ENCODE data around the gene LNX2.

LNX2 gene

GRCh38 chr13:27660511-27660910 lies 40.2 kb upstream of the LNX2 start:
- 97% methylated on average over 6 of the region's 6 CpGs for WGBS
- no peak for DNase-seq

GRCh38 chr13:27659145-27659865 lies 39.0 kb upstream of the LNX2 start:
- Histone ChIP-seq H3K14ac (ENCODE audit: low read length in 2 of 2) (no peak overlapping the region), H3K36me3 (ENCODE audit: control insufficient read depth in 1 of 2, insufficient read depth in 2 of 2, low read depth in 1 of 2, low read length in 2 of 2) (peaks cover 2 to 20% of the 10 kb centered on the region in 2 experiments), H3K4me3 (ENCODE audit: insufficient read depth in 1 of 2, low read depth in 1 of 2, low read length in 2 of 2) (no peak overlapping the region), H4K8ac (ENCODE audit: low read length) (no peak overlapping the region), H3K79me1 (replicated peaks; ENCODE audit: low read length, poor library complexity, severe bottlenecking) (peaks cover 30% of the 10 kb centered on the region), H3K27ac (ENCODE audit: low read length, poor library complexity, severe bottlenecking) (peak overlapping the region; percentile 67), H2BK5ac (ENCODE audit: low read depth, low read length, poor library complexity, severe bottlenecking) (no peak overlapping the region), H2BK15ac (ENCODE audit: low read depth, poor library complexity, severe bottlenecking) (no peak overlapping the region), H3K18ac (ENCODE audit: low read depth in 1 of 2, low read length in 2 of 2) (no peak overlapping the region), H2BK12ac (ENCODE audit: low read length in 2 of 2) (no peak overlapping the region), H2BK120ac (ENCODE audit: low read depth, low read length) (no peak overlapping the region), H4K91ac (ENCODE audit: low read length) (no peak overlapping the region), H3K9me3 (ENCODE audit: control insufficient read depth, low read length) (no peaks in the 10 kb centered on the region), H3K4me2 (ENCODE audit: low read length, poor library complexity, severe bottlenecking) (no peak overlapping the region), H2AFZ (ENCODE audit: low read depth, low read length) (no peak overlapping the region), H3K4ac (ENCODE audit: low read depth in 1 of 2, low read length in 2 of 2) (no peak overlapping the region), H3K27me3 (ENCODE audit: control insufficient read depth in 1 of 2, insufficient read depth in 1 of 2, low read length in 2 of 2) (no peaks in the 10 kb centered on the region), H2AK5ac (ENCODE audit: low read length, severe bottlenecking) (no peak overlapping the region), H3K9ac (ENCODE audit: low read length) (no peak overlapping the region), H3K23ac (ENCODE audit: low read length in 2 of 2) (no peak overlapping the region), H3K4me1 (ENCODE audit: control insufficient read depth, insufficient read depth, low read depth, low read length) (peaks cover 9% of the 10 kb centered on the region)
- 87% methylated on average over 6 of the region's 7 CpGs for WGBS
- DNase-seq: peak; percentile 10

More at GRCh38 chr13:27660511-27660910, 40.2 kb upstream of the LNX2 start:
- Histone ChIP-seq H3K9ac (ENCODE audit: low read length) (no peak overlapping the region), H3K4ac (ENCODE audit: low read depth in 1 of 2, low read length in 2 of 2) (no peak overlapping the region), H2BK5ac (ENCODE audit: low read depth, low read length, poor library complexity, severe bottlenecking) (no peak overlapping the region), H3K27me3 (ENCODE audit: control insufficient read depth in 1 of 2, insufficient read depth in 1 of 2, low read length in 2 of 2) (no peaks in the 10 kb centered on the region), H2BK12ac (ENCODE audit: low read length in 2 of 2) (no peak overlapping the region), H3K4me1 (ENCODE audit: control insufficient read depth, insufficient read depth, low read depth, low read length) (peaks cover 9% of the 10 kb centered on the region), H3K4me2 (ENCODE audit: low read length, poor library complexity, severe bottlenecking) (no peak overlapping the region), H2BK15ac (ENCODE audit: low read depth, poor library complexity, severe bottlenecking) (no peak overlapping the region), H4K8ac (ENCODE audit: low read length) (peak overlapping the region; percentile 21), H2AK5ac (ENCODE audit: low read length, severe bottlenecking) (peak overlapping the region; percentile 73), H3K36me3 (ENCODE audit: control insufficient read depth in 1 of 2, insufficient read depth in 2 of 2, low read depth in 1 of 2, low read length in 2 of 2) (peaks cover 2 to 11% of the 10 kb centered on the region in 2 experiments), H4K91ac (ENCODE audit: low read length) (no peak overlapping the region), H3K18ac (ENCODE audit: low read depth in 1 of 2, low read length in 2 of 2) (no peak overlapping the region), H3K23ac (ENCODE audit: low read length in 2 of 2) (no peak overlapping the region), H3K4me3 (ENCODE audit: insufficient read depth in 1 of 2, low read depth in 1 of 2, low read length in 2 of 2) (no peak overlapping the region), H2AFZ (ENCODE audit: low read depth, low read length) (no peak overlapping the region), H3K9me3 (ENCODE audit: control insufficient read depth, low read length) (no peaks in the 10 kb centered on the region), H3K79me1 (replicated peaks; ENCODE audit: low read length, poor library complexity, severe bottlenecking) (peaks cover 25% of the 10 kb centered on the region), H2BK120ac (ENCODE audit: low read depth, low read length) (peak overlapping the region; percentile 11), H3K14ac (ENCODE audit: low read length in 2 of 2) (no peak overlapping the region), H3K27ac (ENCODE audit: low read length, poor library complexity, severe bottlenecking) (peak overlapping the region; percentile 37)

- Histone ChIP-seq H3K4me1 (ENCODE audit: control insufficient read depth, insufficient read depth, low read depth, low read length) (peaks cover 9% of the 10 kb centered on the region), H2BK15ac (ENCODE audit: low read depth, poor library complexity, severe bottlenecking) (no peak overlapping the region), H3K4me3 (ENCODE audit: insufficient read depth in 1 of 2, low read depth in 1 of 2, low read length in 2 of 2) (no peak overlapping the region), H3K14ac (ENCODE audit: low read length in 2 of 2) (no peak overlapping the region), H3K36me3 (ENCODE audit: control insufficient read depth in 1 of 2, insufficient read depth in 2 of 2, low read depth in 1 of 2, low read length in 2 of 2) (peaks cover 2 to 24% of the 10 kb centered on the region in 2 experiments), H2AK5ac (ENCODE audit: low read length, severe bottlenecking) (no peak overlapping the region), H4K8ac (ENCODE audit: low read length) (no peak overlapping the region), H3K23ac (ENCODE audit: low read length in 2 of 2) (no peak overlapping the region), H2BK120ac (ENCODE audit: low read depth, low read length) (no peak overlapping the region), H2BK12ac (ENCODE audit: low read length in 2 of 2) (no peak overlapping the region), H3K4ac (ENCODE audit: low read depth in 1 of 2, low read length in 2 of 2) (no peak overlapping the region), H3K9me3 (ENCODE audit: control insufficient read depth, low read length) (no peaks in the 10 kb centered on the region), H3K18ac (ENCODE audit: low read depth in 1 of 2, low read length in 2 of 2) (no peak overlapping the region), H3K4me2 (ENCODE audit: low read length, poor library complexity, severe bottlenecking) (no peak overlapping the region), H2BK5ac (ENCODE audit: low read depth, low read length, poor library complexity, severe bottlenecking) (no peak overlapping the region), H4K91ac (ENCODE audit: low read length) (no peak overlapping the region), H3K9ac (ENCODE audit: low read length) (no peak overlapping the region), H3K27me3 (ENCODE audit: control insufficient read depth in 1 of 2, insufficient read depth in 1 of 2, low read length in 2 of 2) (no peaks in the 10 kb centered on the region), H3K79me1 (replicated peaks; ENCODE audit: low read length, poor library complexity, severe bottlenecking) (peaks cover 23% of the 10 kb centered on the region), H2AFZ (ENCODE audit: low read depth, low read length) (no peak overlapping the region), H3K27ac (ENCODE audit: low read length, poor library complexity, severe bottlenecking) (no peak overlapping the region)
- peak; percentile 8 for DNase-seq
Measured at GRCh38 chr13:27658546-27658945, 38.2 kb upstream of the LNX2 start.

- Histone ChIP-seq H2BK12ac (ENCODE audit: low read length in 2 of 2) (no peak overlapping the region), H2BK5ac (ENCODE audit: low read depth, low read length, poor library complexity, severe bottlenecking) (no peak overlapping the region), H2BK15ac (ENCODE audit: low read depth, poor library complexity, severe bottlenecking) (no peak overlapping the region), H3K23ac (ENCODE audit: low read length in 2 of 2) (no peak overlapping the region), H3K79me1 (replicated peaks; ENCODE audit: low read length, poor library complexity, severe bottlenecking) (peaks cover 21% of the 10 kb centered on the region), H4K91ac (ENCODE audit: low read length) (no peak overlapping the region), H2AK5ac (ENCODE audit: low read length, severe bottlenecking) (no peak overlapping the region), H2AFZ (ENCODE audit: low read depth, low read length) (no peak overlapping the region), H3K27ac (ENCODE audit: low read length, poor library complexity, severe bottlenecking) (no peak overlapping the region), H3K27me3 (ENCODE audit: control insufficient read depth in 1 of 2, insufficient read depth in 1 of 2, low read length in 2 of 2) (no peaks in the 10 kb centered on the region), H3K9me3 (ENCODE audit: control insufficient read depth, low read length) (no peaks in the 10 kb centered on the region), H3K36me3 (ENCODE audit: control insufficient read depth in 1 of 2, insufficient read depth in 2 of 2, low read depth in 1 of 2, low read length in 2 of 2) (peaks cover 2 to 28% of the 10 kb centered on the region in 2 experiments), H3K4me3 (ENCODE audit: insufficient read depth in 1 of 2, low read depth in 1 of 2, low read length in 2 of 2) (no peak overlapping the region), H2BK120ac (ENCODE audit: low read depth, low read length) (no peak overlapping the region), H3K4me2 (ENCODE audit: low read length, poor library complexity, severe bottlenecking) (no peak overlapping the region), H4K8ac (ENCODE audit: low read length) (no peak overlapping the region), H3K14ac (ENCODE audit: low read length in 2 of 2) (no peak overlapping the region), H3K9ac (ENCODE audit: low read length) (no peak overlapping the region), H3K4ac (ENCODE audit: low read depth in 1 of 2, low read length in 2 of 2) (no peak overlapping the region), H3K4me1 (ENCODE audit: control insufficient read depth, insufficient read depth, low read depth, low read length) (peaks cover 9% of the 10 kb centered on the region), H3K18ac (ENCODE audit: low read depth in 1 of 2, low read length in 2 of 2) (no peak overlapping the region)
- 100% methylated on average over 1 of the region's 2 CpGs for WGBS
- DNase-seq: no peak
Measured at GRCh38 chr13:27657724-27658123, 37.4 kb upstream of the LNX2 start.

Measured in mesenchymal stem cell (in vitro differentiated cells and primary cell).